DND-41 (cell line): ENCODE data around the gene SYNDIG1.

Experiments
- ATAC-seq: fragments of 200-7000 bp; cut with Tn5 transposase; 3 replicates; pipeline ENCODE4 v1.9.1; 2021; ENCODE audit warnings: low read depth; ENCODE audit not compliant: insufficient read depth
- DNase-seq: peaks from one replicate; pipeline ENCODE4 v3.0.0-alpha.2; 2020
- H2AFZ ChIP-seq: 2 replicates; pipeline ENCODE4 v1.6.0; 2012; ENCODE audit warnings: low read depth, low read length
- H3K27ac ChIP-seq: 2 replicates; pipeline ENCODE4 v1.5.1; 2012; ENCODE audit warnings: low read length, inconsistent platforms
- H3K27me3 ChIP-seq: fragments of 200-600 bp; sonication (generic); 2 replicates; pipeline ENCODE4 v1.6.0; 2012; ENCODE audit warnings: low read length, mild to moderate bottlenecking, inconsistent platforms; ENCODE audit not compliant: insufficient read depth, poor library complexity
- H3K36me3 ChIP-seq: 2 replicates; pipeline ENCODE4 v1.5.1; 2012; ENCODE audit warnings: low read length, inconsistent platforms; ENCODE audit not compliant: insufficient read depth
- H3K4me1 ChIP-seq: 2 replicates; pipeline ENCODE4 v1.5.1; 2012; ENCODE audit warnings: mild to moderate bottlenecking, low read length; ENCODE audit not compliant: insufficient read depth
- H3K4me2 ChIP-seq: 2 replicates; pipeline ENCODE4 v1.6.0; 2012; ENCODE audit warnings: mild to moderate bottlenecking, moderate library complexity, low read length, inconsistent platforms; ENCODE audit not compliant: insufficient read depth
- H3K4me3 ChIP-seq, 2 experiments: fragments of 200-600 bp in 1 of 2; shearing (Covaris generic) in 1 of 2; 2 replicates each; pipeline ENCODE4 v1.5.1; 2012 to 2016; ENCODE audit warnings: inconsistent platforms in 2 of 2, low read length in 2 of 2, mild to moderate bottlenecking in 2 of 2, low read depth in 1 of 2, moderate library complexity in 1 of 2
- H3K79me2 ChIP-seq: 2 replicates; pipeline ENCODE4 v1.6.0; 2012; ENCODE audit warnings: low read length, inconsistent platforms; ENCODE audit not compliant: insufficient read depth
- H3K9ac ChIP-seq: 2 replicates; pipeline ENCODE4 v1.6.0; 2012; ENCODE audit warnings: low read depth, mild to moderate bottlenecking, inconsistent platforms, low read length, moderate library complexity
- H3K9me3 ChIP-seq: 2 replicates; pipeline ENCODE4 v1.5.1; 2012; ENCODE audit warnings: low read length, moderate library complexity, mild to moderate bottlenecking, inconsistent platforms; ENCODE audit not compliant: insufficient read depth, severe bottlenecking
- H4K20me1 ChIP-seq: 2 replicates; pipeline ENCODE4 v1.6.0; 2012; ENCODE audit warnings: low read length; ENCODE audit not compliant: insufficient read depth
- CTCF ChIP-seq: IDR thresholded peaks from 2 replicates; pipeline ENCODE4 v1.5.1; 2012; ENCODE audit warnings: borderline replicate concordance, low read length, moderate library complexity, mild to moderate bottlenecking; ENCODE audit not compliant: poor library complexity, severe bottlenecking; ENCODE audit errors: extremely low read depth
- EZH2 ChIP-seq: IDR thresholded peaks from 3 replicates; pipeline ENCODE4 v1.6.1; 2012; ENCODE audit warnings: borderline replicate concordance, low read depth, mild to moderate bottlenecking, moderate library complexity, low read length, inconsistent platforms; ENCODE audit not compliant: severe bottlenecking

Gene SYNDIG1

DNA sequence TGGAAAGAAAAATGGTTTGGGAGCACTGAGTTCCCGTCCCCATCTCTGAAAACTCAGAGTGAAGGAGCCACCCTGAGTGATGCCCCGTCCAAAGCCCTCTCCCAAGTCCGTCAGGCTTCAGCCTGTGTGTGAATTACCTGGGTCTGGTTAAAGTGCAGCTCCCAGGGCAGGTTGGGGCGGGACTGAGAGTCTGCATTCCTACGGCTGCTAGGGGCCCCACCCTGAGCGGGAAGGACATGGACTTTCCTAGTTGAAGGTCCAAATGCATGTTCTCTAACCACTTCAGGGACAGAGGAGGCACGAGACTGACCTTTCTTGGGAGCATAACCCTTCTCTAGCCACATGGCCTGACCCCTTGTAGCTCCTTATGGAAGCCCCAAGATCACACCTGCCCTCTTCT is 97.2 kb downstream of the SYNDIG1 start:
- no peaks in the 10 kb centered on the region for H3K79me2 ChIP-seq
- no peak overlapping the region for H3K4me2 ChIP-seq
- H3K9me3 ChIP-seq, result peaks cover 10% of the 10 kb centered on the region
- H4K20me1 ChIP-seq, result no peaks in the 10 kb centered on the region
- no peak overlapping the region for H3K4me3 ChIP-seq
- DNase-seq (no peak), ATAC-seq (no peak)
- H3K27ac ChIP-seq, result no peak overlapping the region
- no peak overlapping the region for H3K9ac ChIP-seq
- no peaks in the 10 kb centered on the region for H3K36me3 ChIP-seq
- no peaks in the 10 kb centered on the region for H3K4me1 ChIP-seq
- no peak for TF ChIP-seq CTCF
- TF ChIP-seq EZH2, result no peak
- no peaks in the 10 kb centered on the region for H3K27me3 ChIP-seq
- H2AFZ ChIP-seq, result no peak overlapping the region

DNA sequence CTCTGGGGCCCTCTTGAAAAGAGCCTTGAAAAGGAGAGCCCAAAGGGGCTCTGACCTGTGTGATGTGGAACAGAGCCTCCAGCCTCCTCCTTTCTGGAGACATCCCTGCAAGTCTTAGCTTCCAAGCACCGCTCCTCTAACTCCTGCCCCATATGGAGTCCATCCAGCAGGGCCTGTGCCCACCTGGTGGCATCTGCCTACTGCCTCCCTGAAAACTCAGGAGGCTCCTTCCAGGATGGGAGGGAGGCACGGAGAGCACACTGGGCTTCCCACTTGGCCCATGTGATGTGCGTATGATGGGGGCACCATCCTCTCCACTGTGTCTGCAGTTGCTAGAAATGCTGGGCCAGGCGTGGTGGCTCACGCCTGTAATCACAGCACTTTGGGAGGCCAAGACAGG is 98.1 kb downstream of the SYNDIG1 start:
- Histone ChIP-seq H3K4me2 (no peak overlapping the region), H2AFZ (no peak overlapping the region), H3K4me3 (no peak overlapping the region), H3K36me3 (no peaks in the 10 kb centered on the region), H3K79me2 (no peaks in the 10 kb centered on the region), H3K9me3 (peaks cover 10% of the 10 kb centered on the region), H3K27ac (no peak overlapping the region), H3K9ac (no peak overlapping the region), H3K4me1 (no peaks in the 10 kb centered on the region), H3K27me3 (no peaks in the 10 kb centered on the region), H4K20me1 (no peaks in the 10 kb centered on the region)
- DNase-seq (no peak), ATAC-seq (no peak)
- TF ChIP-seq CTCF (no peak), EZH2 (no peak)

- DNase-seq, result no peak
- TF ChIP-seq EZH2 (no peak), CTCF (no peak)
- no peaks in the 10 kb centered on the region for H3K27me3 ChIP-seq
- H3K4me2 ChIP-seq, result no peak overlapping the region
- H3K36me3 ChIP-seq, result no peaks in the 10 kb centered on the region
- ATAC-seq, result no peak
- no peak overlapping the region for H3K9ac ChIP-seq
- no peaks in the 10 kb centered on the region for H3K4me1 ChIP-seq
- H3K27ac ChIP-seq, result no peak overlapping the region
- H3K79me2 ChIP-seq, result no peaks in the 10 kb centered on the region
- H3K4me3 ChIP-seq, result no peak overlapping the region
- H4K20me1 ChIP-seq, result no peaks in the 10 kb centered on the region
- H2AFZ ChIP-seq, result no peak overlapping the region
- H3K9me3 ChIP-seq, result peaks cover under 1% of the 10 kb centered on the region
Measured at GRCh38 chr20:24568842-24569241, 99.4 kb downstream of the SYNDIG1 start.

- H3K36me3 ChIP-seq, result no peaks in the 10 kb centered on the region
- H3K27me3 ChIP-seq, result no peaks in the 10 kb centered on the region
Measured at GRCh38 chr20:24571159-24571558, 101.7 kb downstream of the SYNDIG1 start.

More at GRCh38 chr20:24571159-24571558, 101.7 kb downstream of the SYNDIG1 start:
- no peak overlapping the region for H2AFZ ChIP-seq
- H3K27ac ChIP-seq, result no peak overlapping the region
- ATAC-seq (no peak), DNase-seq (no peak)
- H3K79me2 ChIP-seq, result no peaks in the 10 kb centered on the region
- H3K4me2 ChIP-seq, result no peak overlapping the region
- H4K20me1 ChIP-seq, result no peaks in the 10 kb centered on the region
- no peak overlapping the region for H3K4me3 ChIP-seq
- no peak for TF ChIP-seq EZH2
- no peak for TF ChIP-seq CTCF
- no peaks in the 10 kb centered on the region for H3K4me1 ChIP-seq
- no peak overlapping the region for H3K9ac ChIP-seq
- H3K9me3 ChIP-seq, result no peaks in the 10 kb centered on the region
